Endodermal cell (in vitro differentiated cells): ENCODE results near the gene WBP11. TPM values are rescaled to one million over a fixed set of nuclear protein-coding genes. Genes with fewer than 3 reads are reported as not detected.

ENCODE experiments used
- DNase-seq: peaks from one replicate; pipeline ENCODE4 v3.0.0-alpha.2; 2017
- H3K27ac ChIP-seq: 2 replicates; pipeline ENCODE4 v1.5.1; 2013; ENCODE audit warnings: mild to moderate bottlenecking, low read depth, low read length, moderate library complexity
- H3K27me3 ChIP-seq: 2 replicates; pipeline ENCODE4 v1.6.1; 2013; ENCODE audit warnings: mild to moderate bottlenecking, low read length, moderate library complexity; ENCODE audit not compliant: insufficient read depth, control insufficient read depth, poor library complexity, severe bottlenecking
- H3K36me3 ChIP-seq: 2 replicates; pipeline ENCODE4 v1.7.0; 2013; ENCODE audit warnings: mild to moderate bottlenecking, low read length, moderate library complexity; ENCODE audit not compliant: control insufficient read depth, insufficient read depth
- H3K4me1 ChIP-seq: one replicate; pipeline ENCODE4 v1.7.0; 2013; ENCODE audit warnings: low read length; ENCODE audit not compliant: control insufficient read depth, insufficient read depth
- H3K4me3 ChIP-seq: 2 replicates; pipeline ENCODE4 v1.5.1; 2013; ENCODE audit warnings: mild to moderate bottlenecking, low read length, moderate library complexity
- H3K9ac ChIP-seq: 2 replicates; pipeline ENCODE4 v1.6.1; 2013; ENCODE audit warnings: mild to moderate bottlenecking, low read length, moderate library complexity; ENCODE audit not compliant: poor library complexity, severe bottlenecking; ENCODE audit errors: extremely low read depth
- H3K9me3 ChIP-seq: 2 replicates; pipeline ENCODE4 v1.6.1; 2013; ENCODE audit warnings: mild to moderate bottlenecking, low read length, moderate library complexity; ENCODE audit not compliant: control insufficient read depth
- H3K27ac Mint-ChIP-seq: 2 replicates; pipeline ENCODE4 v1.8.0; 2020; ENCODE audit warnings: mixed read lengths
- H3K27me3 Mint-ChIP-seq: 2 replicates; pipeline ENCODE4 v1.8.0; 2021; ENCODE audit warnings: mild to moderate bottlenecking, mixed read lengths; ENCODE audit not compliant: insufficient read depth
- H3K36me3 Mint-ChIP-seq: 2 replicates; pipeline ENCODE4 v1.8.0; 2020; ENCODE audit warnings: low read depth, mixed read lengths
- H3K4me1 Mint-ChIP-seq: 2 replicates; pipeline ENCODE4 v1.8.0; 2020; ENCODE audit warnings: mixed read lengths
- H3K4me3 Mint-ChIP-seq: 2 replicates; pipeline ENCODE4 v1.8.0; 2020; ENCODE audit warnings: mild to moderate bottlenecking, moderate library complexity, mixed read lengths
- H3K9me3 Mint-ChIP-seq: 2 replicates; pipeline ENCODE4 v1.8.0; 2020; ENCODE audit warnings: mild to moderate bottlenecking, mixed read lengths
- CTCF ChIP-seq: fragments of 200-600 bp; sonication (generic); conservative IDR thresholded peaks from 2 replicates; pipeline ENCODE4 v1.5.0; 2021; ENCODE audit warnings: antibody characterized with exemption, mild to moderate bottlenecking
- WGBS, 2 experiments: methylation state at CpG; one replicate each; pipeline versions ENCODE4 v1.1.5 to v1.1.7; 2013; ENCODE audit warnings: missing lambda C conversion rate in 2 of 2, mixed read lengths in 1 of 2; ENCODE audit not compliant: insufficient coverage in 1 of 2, insufficient read length in 1 of 2; 5-methylcytosine and 5-hydroxymethylcytosine counted together
- total RNA-seq, 2 donors: library from RNA; stranded (reverse); fragmentation: NEBNext Ultra II Directional in 1 of 2; extraction: Animal tissue kit (Norgen Biotek cat#: 25700) in 1 of 2; gene quantifications; 2 replicates in 1 of 2; 3 replicates in 1 of 2; pipeline ENCODE4 v1.2.1, GENCODE V29; 2021

The WBP11 gene
- total RNA-seq, 2 donors from 2014 or later: 97.4 to 150 TPM

DNA sequence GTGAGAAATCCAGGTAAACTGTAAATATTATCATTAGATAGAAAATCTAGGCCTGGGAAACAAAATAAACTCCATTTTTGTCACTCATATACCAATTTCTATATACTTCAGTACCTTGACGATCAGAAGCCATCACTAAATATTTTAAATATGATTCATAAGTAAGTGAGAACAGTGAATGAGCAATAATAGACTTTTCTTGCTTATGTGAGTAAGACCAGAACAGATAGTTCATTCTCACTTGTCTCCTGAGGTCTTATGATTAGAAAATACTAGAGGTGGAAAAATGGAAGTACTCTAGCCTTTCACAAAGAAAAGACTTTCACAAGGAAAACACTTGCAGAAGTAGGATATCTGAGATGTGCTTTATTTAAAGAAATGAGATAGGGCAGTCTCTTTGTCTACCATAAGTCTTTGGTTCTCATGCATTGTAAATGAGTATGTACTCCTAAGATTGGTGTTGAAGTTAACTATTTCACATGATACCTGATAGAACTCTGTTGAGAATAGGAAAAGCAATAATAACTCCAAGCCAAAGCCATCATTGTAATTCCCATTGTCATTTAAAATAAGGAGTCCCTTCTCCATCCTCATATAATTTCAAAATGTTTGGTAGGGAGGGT, 20.8 kb upstream of the WBP11 start:
- no peak overlapping the region for H3K4me3 Mint-ChIP-seq
- no CpG with 5 or more reads among the region's 1 CpG for WGBS, 2 experiments
- no peaks in the 10 kb centered on the region for H3K9me3 Mint-ChIP-seq
- no peak for DNase-seq
- H3K27me3 Mint-ChIP-seq: no peaks in the 10 kb centered on the region
- H3K36me3 Mint-ChIP-seq: no peaks in the 10 kb centered on the region
- H3K4me3 ChIP-seq: no peak overlapping the region
- no peaks in the 10 kb centered on the region for H3K27me3 ChIP-seq
- H3K4me1 ChIP-seq: no peaks in the 10 kb centered on the region
- H3K4me1 Mint-ChIP-seq: no peaks in the 10 kb centered on the region
- H3K27ac ChIP-seq: no peak overlapping the region
- no peaks in the 10 kb centered on the region for H3K9me3 ChIP-seq
- no peaks in the 10 kb centered on the region for H3K36me3 ChIP-seq
- H3K9ac ChIP-seq: no peak overlapping the region
- TF ChIP-seq CTCF: no peak
- no peak overlapping the region for H3K27ac Mint-ChIP-seq

DNA sequence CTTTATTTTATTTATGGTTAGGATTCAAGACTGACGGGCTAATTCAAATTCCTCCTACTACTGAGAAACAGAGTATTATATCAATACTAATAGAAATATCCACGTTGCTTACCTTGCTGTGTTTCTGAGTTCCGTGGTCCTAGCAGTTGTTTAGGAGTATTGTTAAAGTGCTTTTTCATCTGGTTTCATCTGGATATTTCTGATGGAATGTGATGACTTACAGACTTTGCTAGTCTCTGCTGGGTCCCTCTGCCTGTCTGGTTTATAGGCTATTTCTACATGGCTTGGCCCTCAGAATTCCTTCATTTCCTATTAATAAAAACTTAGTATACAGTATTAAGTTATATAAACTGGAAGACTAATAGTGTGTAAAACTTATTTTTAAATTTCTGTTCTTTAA, 10.7 kb upstream of the WBP11 start, which contains the start of gene SMCO3:
Gene SMCO3, minus strand, starts transcription at position 169 of the 400 bp plus-strand sequence. CDS start 7,502 bp downstream, outside the sequence.
- H3K27me3 Mint-ChIP-seq: no peaks in the 10 kb centered on the region
- Histone ChIP-seq H3K4me3 (no peak within 1 kb of the TSS), H3K27me3 (no peaks in the 10 kb centered on the region), H3K36me3 (no peaks in the 10 kb centered on the region), H3K9ac (no peak within 1 kb of the TSS), H3K9me3 (no peaks in the 10 kb centered on the region), H3K27ac (no peak within 1 kb of the TSS), H3K4me1 (no peaks in the 10 kb centered on the region)
- no peak for DNase-seq
- no peak within 1 kb of the TSS for H3K4me3 Mint-ChIP-seq
- H3K9me3 Mint-ChIP-seq: peaks cover 2% of the 10 kb centered on the region
- no peak for TF ChIP-seq CTCF
- 92% methylated on average over 3 of the region's 3 CpGs; no CpG with 5 or more reads in 1 of the 2 experiments for WGBS, 2 experiments
- H3K27ac Mint-ChIP-seq: no peak within 1 kb of the TSS
- H3K4me1 Mint-ChIP-seq: no peaks in the 10 kb centered on the region
- no peaks in the 10 kb centered on the region for H3K36me3 Mint-ChIP-seq

DNA sequence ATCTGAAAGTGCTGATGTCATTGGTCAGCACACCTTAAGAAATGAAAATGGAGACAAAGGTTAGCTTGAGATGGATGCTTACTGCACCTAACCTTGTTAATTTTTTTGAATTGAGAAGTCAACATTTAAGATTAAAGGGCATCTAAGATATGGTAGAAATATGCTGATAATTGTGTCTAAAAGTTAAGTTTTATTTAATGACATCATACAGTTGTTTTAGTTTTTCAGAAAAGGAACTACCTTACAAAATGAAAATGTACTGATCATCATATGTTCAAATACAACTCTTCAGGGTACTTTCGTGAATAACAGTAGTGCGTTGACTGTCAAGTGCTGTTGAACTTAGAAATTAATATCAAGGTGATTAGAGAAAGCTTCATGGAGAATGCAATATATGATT, 8.2 kb upstream of the WBP11 start:
- Histone ChIP-seq H3K27me3 (no peaks in the 10 kb centered on the region), H3K27ac (no peak overlapping the region), H3K9ac (no peak overlapping the region), H3K9me3 (no peaks in the 10 kb centered on the region), H3K4me1 (no peaks in the 10 kb centered on the region), H3K36me3 (no peaks in the 10 kb centered on the region), H3K4me3 (no peak overlapping the region)
- no peaks in the 10 kb centered on the region for H3K9me3 Mint-ChIP-seq
- H3K4me3 Mint-ChIP-seq: no peak overlapping the region
- H3K27ac Mint-ChIP-seq: no peak overlapping the region
- WGBS, 2 experiments: 92 to 98% methylated on average over 2 of the region's 2 CpGs
- no peak for DNase-seq
- no peaks in the 10 kb centered on the region for H3K36me3 Mint-ChIP-seq
- no peak for TF ChIP-seq CTCF
- H3K4me1 Mint-ChIP-seq: no peaks in the 10 kb centered on the region
- H3K27me3 Mint-ChIP-seq: no peaks in the 10 kb centered on the region
